D721Med (cell line): Measurements from ENCODE around the gene MSANTD3.

Experiments
- DNase-seq: peaks from one replicate; pipeline ENCODE4 v3.0.0; 2011; ENCODE audit warnings: low spot score; ENCODE audit not compliant: insufficient read length
- FAIRE-seq: peaks from 2 replicates; lab custom pipeline; 2011; peaks lifted over from hg19 to GRCh38; lab: Jason Lieb, UNC
- CTCF ChIP-seq: IDR thresholded peaks from 2 replicates; pipeline ENCODE4 v1.5.1; 2012; ENCODE audit warnings: mild to moderate bottlenecking, control low read depth; ENCODE audit not compliant: insufficient read depth; ENCODE audit errors: missing control alignments

Gene MSANTD3

DNA sequence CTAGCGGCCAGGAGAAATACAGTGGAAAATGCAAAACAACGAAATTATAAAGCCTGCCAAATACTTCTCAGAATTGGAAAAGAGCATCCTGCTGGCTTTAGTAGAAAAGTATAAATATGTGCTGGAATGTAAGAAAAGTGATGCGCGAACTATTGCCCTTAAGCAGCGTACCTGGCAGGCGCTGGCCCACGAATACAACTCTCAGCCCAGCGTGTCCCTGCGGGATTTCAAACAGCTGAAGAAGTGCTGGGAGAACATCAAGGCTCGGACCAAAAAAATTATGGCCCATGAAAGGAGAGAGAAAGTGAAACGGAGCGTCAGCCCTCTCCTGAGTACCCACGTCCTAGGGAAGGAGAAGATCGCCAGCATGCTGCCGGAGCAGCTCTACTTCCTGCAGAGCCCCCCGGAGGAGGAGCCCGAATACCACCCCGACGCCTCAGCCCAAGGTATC lies 15.0 kb downstream of the MSANTD3 start:
- no peak for TF ChIP-seq CTCF
- DNase-seq (no peak), FAIRE-seq (no peak)

- DNase-seq, result no peak
- TF ChIP-seq CTCF, result no peak
- no peak for FAIRE-seq
Observed at GRCh38 chr9:100443781-100444768, 17.1 kb downstream of the MSANTD3 start.

DNA sequence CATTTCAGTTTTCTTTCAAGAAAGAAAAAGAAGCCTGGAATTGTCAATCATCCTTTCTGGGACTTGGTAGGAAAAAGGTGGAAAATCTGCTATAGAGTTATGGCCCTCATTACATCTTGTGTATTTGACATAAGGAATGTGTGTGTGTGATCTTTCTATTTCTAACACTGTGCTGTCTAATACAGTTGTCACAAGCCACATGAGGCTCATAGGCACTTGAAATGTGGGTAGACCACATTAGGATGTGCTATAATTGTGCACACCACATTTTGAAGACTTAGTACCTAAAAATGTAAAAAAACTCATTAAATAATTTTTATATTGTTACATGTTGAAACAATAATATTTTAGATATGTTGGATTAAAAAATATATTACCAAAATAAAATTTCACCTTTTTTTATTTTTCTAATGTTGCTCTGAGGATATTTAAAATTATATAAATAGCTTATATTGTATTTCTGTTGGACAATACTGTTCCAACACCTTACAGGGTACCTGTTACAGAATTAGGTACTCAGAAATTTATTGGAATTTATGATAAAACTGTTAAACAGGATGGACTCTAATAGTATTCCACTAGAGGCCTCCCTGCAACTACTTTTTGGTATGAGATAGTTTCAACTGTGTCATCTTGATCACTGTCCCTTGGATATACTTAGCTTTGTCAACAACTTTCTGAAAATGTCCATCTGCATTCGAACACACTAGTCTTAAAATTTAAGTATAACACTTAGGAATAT lies 18.4 kb downstream of the MSANTD3 start:
- DNase-seq, result no peak
- FAIRE-seq, result no peak
- no peak for TF ChIP-seq CTCF

- FAIRE-seq (no peak), DNase-seq (no peak)
- no peak for TF ChIP-seq CTCF
Observed at GRCh38 chr9:100445903-100446549, 19.1 kb downstream of the MSANTD3 start.

- FAIRE-seq, result no peak
- TF ChIP-seq CTCF, result no peak
- no peak for DNase-seq
Observed at GRCh38 chr9:100447041-100447440, 20.1 kb downstream of the MSANTD3 start.

- no peak for DNase-seq
- no peak for TF ChIP-seq CTCF
- FAIRE-seq, result no peak
Observed at GRCh38 chr9:100448266-100448665, 21.3 kb downstream of the MSANTD3 start.
